ENCODE data around the gene FSHR.

- TF ChIP-seq CTCF (IDR thresholded peaks at IDR 0.05) (no peak), POLR2A (IDR thresholded peaks at IDR 0.05) (no peak)
Observed at GRCh38 chr2:49129034-49129433, 25.3 kb downstream of the FSHR start.
